Fibroblast of lung (primary cell): Measurements from ENCODE around the gene ZFY. TPM values are rescaled to one million over a fixed set of nuclear protein-coding genes. Genes with fewer than 3 reads are reported as not detected.

ENCODE experiments used
- DNase-seq, 2 donors: peaks; one replicate each; pipeline versions ENCODE4 v3.0.0 to v3.0.0-alpha.2; 2010; ENCODE audit warnings: low read depth in 2 of 2
- H2AFZ ChIP-seq: 2 replicates; pipeline ENCODE4 v1.5.1; 2012; ENCODE audit warnings: low read length, control low read depth, inconsistent platforms
- H3K27ac ChIP-seq: 2 replicates; pipeline ENCODE4 v1.5.1; 2011; ENCODE audit warnings: low read length, control low read depth; ENCODE audit not compliant: insufficient read depth
- H3K27me3 ChIP-seq: 2 replicates; pipeline ENCODE4 v1.5.1; 2011; ENCODE audit warnings: mild to moderate bottlenecking, low read length; ENCODE audit not compliant: control insufficient read depth, insufficient read depth
- H3K36me3 ChIP-seq: 2 replicates; pipeline ENCODE4 v1.5.1; 2011; ENCODE audit warnings: low read length; ENCODE audit not compliant: control insufficient read depth, insufficient read depth
- H3K4me1 ChIP-seq: 2 replicates; pipeline ENCODE4 v1.5.1; 2011; ENCODE audit warnings: low read length; ENCODE audit not compliant: control insufficient read depth, insufficient read depth; ENCODE audit errors: extremely low read depth
- H3K4me2 ChIP-seq: 2 replicates; pipeline ENCODE4 v1.5.1; 2011; ENCODE audit warnings: low read length, control low read depth; ENCODE audit not compliant: insufficient read depth; ENCODE audit errors: extremely low read depth
- H3K4me3 ChIP-seq, 4 experiments: fragments of 200-600 bp in 1 of 4; sonication (generic) in 1 of 4; replicated peaks in 1 of 4; 2 replicates each; pipeline ENCODE4 v1.5.1; 2011 to 2016; ENCODE audit warnings: low read length in 4 of 4, low read depth in 3 of 4, mild to moderate bottlenecking in 3 of 4, control low read depth in 2 of 4, inconsistent platforms in 1 of 4, mixed read lengths in 1 of 4; ENCODE audit not compliant: insufficient read depth in 1 of 4; ENCODE audit errors: control extremely low read depth in 1 of 4
- H3K79me2 ChIP-seq: 2 replicates; pipeline ENCODE4 v1.5.1; 2012; ENCODE audit warnings: mild to moderate bottlenecking, low read length, inconsistent platforms; ENCODE audit not compliant: control insufficient read depth, insufficient read depth
- H3K9ac ChIP-seq: 2 replicates; pipeline ENCODE4 v1.5.1; 2011; ENCODE audit warnings: mild to moderate bottlenecking, low read length, control low read depth; ENCODE audit not compliant: insufficient read depth
- H3K9me3 ChIP-seq: 2 replicates; pipeline ENCODE4 v1.5.1; 2012; ENCODE audit warnings: low read depth, low read length; ENCODE audit not compliant: control insufficient read depth, insufficient read depth
- H4K20me1 ChIP-seq: 2 replicates; pipeline ENCODE4 v1.5.1; 2011; ENCODE audit warnings: low read length; ENCODE audit not compliant: control insufficient read depth, insufficient read depth; ENCODE audit errors: extremely low read depth
- CTCF ChIP-seq, 2 donors: IDR thresholded peaks in 1 of 2; conservative IDR thresholded peaks in 1 of 2; 1 replicate in 1 of 2; 2 replicates in 1 of 2; pipeline ENCODE4 v1.5.1; 2011 to 2012; ENCODE audit warnings: low read length in 2 of 2, control low read depth in 1 of 2, inconsistent platforms in 1 of 2, low read depth in 1 of 2, mild to moderate bottlenecking in 1 of 2
- EZH2 ChIP-seq: IDR thresholded peaks from 2 replicates; pipeline ENCODE4 v1.5.1; 2012; ENCODE audit warnings: low read length, control low read depth, mild to moderate bottlenecking; ENCODE audit errors: missing control alignments
- polyA plus RNA-seq, 2 donors: library from polyadenylated mRNA; depleted of rRNA in 1 of 2; stranded (reverse) in 1 of 2; unstranded in 1 of 2; fragments of >200 nt; gene quantifications; 2 replicates each; pipeline ENCODE4 v1.2.1, GENCODE V29; 2011 to 2012; ENCODE audit warnings: missing spikeins in 1 of 2
- total RNA-seq: library from RNA; depleted of rRNA; stranded (reverse); fragments of >200 nt; gene quantifications from 2 replicates; pipeline ENCODE4 v1.2.1, GENCODE V29; 2014

The ZFY gene
- total and polyA plus RNA-seq, 2 donors (not counting 1 experiment from before 2014, with no cell fraction given) = 11.6 TPM; not detected in 1

- DNase-seq = peak in 1 of 2 donors; percentile 92
- no peak overlapping the region for H3K4me2 ChIP-seq
- H3K9ac ChIP-seq = peak overlapping the region; percentile 97
- no peaks in the 10 kb centered on the region for H3K36me3 ChIP-seq
- H3K27ac ChIP-seq = peak overlapping the region; percentile 65
- no peaks in the 10 kb centered on the region for H3K9me3 ChIP-seq
- no peaks in the 10 kb centered on the region for H4K20me1 ChIP-seq
- H3K4me3 ChIP-seq = peak overlapping the region; percentile 10 to 86 (median 50)
- no peaks in the 10 kb centered on the region for H3K27me3 ChIP-seq
- peak; percentile 48 to 61 for TF ChIP-seq CTCF (conservative IDR thresholded peaks at IDR 0.05 in 1 of 2, IDR thresholded peaks at IDR 0.05 in 1 of 2; ENCODE audit: low read depth in 1 of 2, low read length in 2 of 2)
- TF ChIP-seq EZH2 = no peak
- no peak overlapping the region for H2AFZ ChIP-seq
- peaks cover 24% of the 10 kb centered on the region for H3K79me2 ChIP-seq
- no peaks in the 10 kb centered on the region for H3K4me1 ChIP-seq
These were observed 695 bp downstream of the ZFY start for GRCh38 chrY:2935716-2936435.

- H3K4me3 ChIP-seq = peak overlapping the region; percentile 10 to 86 (median 43)
- no peak overlapping the region for H3K27ac ChIP-seq
- H3K79me2 ChIP-seq = peaks cover 25% of the 10 kb centered on the region
These were observed 1.2 kb downstream of the ZFY start for GRCh38 chrY:2936436-2936750.

GRCh38 chrY:2937149-2937548 lies 2.0 kb downstream of the ZFY start:
- Histone ChIP-seq H3K4me2 (no peak overlapping the region), H3K4me3 (peak overlapping the region in 2 of 4 experiments; percentile 72 to 86), H3K9ac (no peak overlapping the region), H4K20me1 (no peaks in the 10 kb centered on the region), H3K9me3 (no peaks in the 10 kb centered on the region), H2AFZ (no peak overlapping the region), H3K36me3 (no peaks in the 10 kb centered on the region), H3K79me2 (peaks cover 29% of the 10 kb centered on the region), H3K27ac (no peak overlapping the region), H3K27me3 (no peaks in the 10 kb centered on the region), H3K4me1 (no peaks in the 10 kb centered on the region)
- TF ChIP-seq CTCF (conservative IDR thresholded peaks at IDR 0.05 in 1 of 2, IDR thresholded peaks at IDR 0.05 in 1 of 2; ENCODE audit: low read depth in 1 of 2, low read length in 2 of 2) = no peak
- TF ChIP-seq EZH2 = no peak
- no peak for DNase-seq

More at GRCh38 chrY:2936436-2936750, 1.2 kb downstream of the ZFY start:
- no peak for TF ChIP-seq EZH2
- no peak for TF ChIP-seq CTCF (conservative IDR thresholded peaks at IDR 0.05 in 1 of 2, IDR thresholded peaks at IDR 0.05 in 1 of 2; ENCODE audit: low read depth in 1 of 2, low read length in 2 of 2)
- no peaks in the 10 kb centered on the region for H3K36me3 ChIP-seq
- no peaks in the 10 kb centered on the region for H3K9me3 ChIP-seq
- H2AFZ ChIP-seq = no peak overlapping the region
- peak overlapping the region; percentile 97 for H3K9ac ChIP-seq
- no peaks in the 10 kb centered on the region for H3K27me3 ChIP-seq
- H3K4me1 ChIP-seq = no peaks in the 10 kb centered on the region
- no peak for DNase-seq
- no peaks in the 10 kb centered on the region for H4K20me1 ChIP-seq
- H3K4me2 ChIP-seq = no peak overlapping the region
